Small intestine (tissue), 7 donors: Measurements from ENCODE around the gene AFAP1L1. TPM values are rescaled to one million over a fixed set of nuclear protein-coding genes. Genes with fewer than 3 reads are reported as not detected.

Experiments used
- DNase-seq, 2 donors: peaks; one replicate each; pipeline versions ENCODE4 v3.0.0 to v3.0.0-alpha.2; 2013
- FAIRE-seq: peaks from 2 replicates; lab custom pipeline; 2012; peaks lifted over from hg19 to GRCh38; lab: Jason Lieb, UNC
- H3K27ac ChIP-seq, 3 donors: one replicate each; pipeline ENCODE4 v1.5.1; 2013; ENCODE audit warnings: low read length in 2 of 3, mild to moderate bottlenecking in 2 of 3, control low read depth in 1 of 3, inconsistent platforms in 1 of 3, low read depth in 1 of 3, moderate library complexity in 1 of 3
- H3K27me3 ChIP-seq, 3 donors: one replicate each; pipeline ENCODE4 v1.6.1; 2013; ENCODE audit warnings: low read length in 3 of 3, inconsistent platforms in 1 of 3; ENCODE audit not compliant: control insufficient read depth in 3 of 3, insufficient read depth in 3 of 3
- H3K36me3 ChIP-seq, 3 donors: one replicate each; pipeline ENCODE4 v1.6.1; 2013; ENCODE audit warnings: low read length in 3 of 3, inconsistent platforms in 1 of 3, low read depth in 1 of 3, mild to moderate bottlenecking in 1 of 3, moderate library complexity in 1 of 3; ENCODE audit not compliant: control insufficient read depth in 3 of 3, insufficient read depth in 2 of 3
- H3K4me1 ChIP-seq, 3 donors: one replicate each; pipeline ENCODE4 v1.6.1; 2013; ENCODE audit warnings: low read length in 2 of 3, inconsistent platforms in 1 of 3, low read depth in 1 of 3, mild to moderate bottlenecking in 1 of 3, moderate library complexity in 1 of 3; ENCODE audit not compliant: control insufficient read depth in 3 of 3, insufficient read depth in 2 of 3
- H3K4me3 ChIP-seq, 3 donors: one replicate each; pipeline ENCODE4 v1.5.1; 2013; ENCODE audit warnings: low read length in 3 of 3, control low read depth in 1 of 3, inconsistent platforms in 1 of 3, low read depth in 1 of 3, mild to moderate bottlenecking in 1 of 3, moderate library complexity in 1 of 3
- H3K9me3 ChIP-seq, 2 donors: one replicate each; pipeline ENCODE4 v1.6.1; 2013; ENCODE audit warnings: low read depth in 1 of 2, low read length in 1 of 2; ENCODE audit not compliant: control insufficient read depth in 2 of 2, insufficient read depth in 1 of 2
- WGBS, 3 donors: extraction: QIAGEN DNeasy Blood & Tissue Kit; methylation state at CpG; one replicate each; pipeline ENCODE4 v1.1.7; 2013; 5-methylcytosine and 5-hydroxymethylcytosine counted together
- polyA plus RNA-seq, 4 donors: library from polyadenylated mRNA; stranded (reverse) in 3 of 4; unstranded in 1 of 4; fragments of 200-250 nt in 3 of 4; fragments of 120-200 nt in 1 of 4; gene quantifications; one replicate each; pipeline versions ENCODE4 v1.2.1 to v1.2.3, GENCODE V29; 2013
- donor health status: healthy with polysubstance abuse.
- donor health status: control.
- donor health status: control.
- donor health status: Bipolar disorder and iron deficiency.
- donor health status: healthy.

AFAP1L1 gene
- polyA plus RNA-seq, 4 donors, result 1.6 to 8.5 (median 6.4) TPM; not detected in 1

DNA sequence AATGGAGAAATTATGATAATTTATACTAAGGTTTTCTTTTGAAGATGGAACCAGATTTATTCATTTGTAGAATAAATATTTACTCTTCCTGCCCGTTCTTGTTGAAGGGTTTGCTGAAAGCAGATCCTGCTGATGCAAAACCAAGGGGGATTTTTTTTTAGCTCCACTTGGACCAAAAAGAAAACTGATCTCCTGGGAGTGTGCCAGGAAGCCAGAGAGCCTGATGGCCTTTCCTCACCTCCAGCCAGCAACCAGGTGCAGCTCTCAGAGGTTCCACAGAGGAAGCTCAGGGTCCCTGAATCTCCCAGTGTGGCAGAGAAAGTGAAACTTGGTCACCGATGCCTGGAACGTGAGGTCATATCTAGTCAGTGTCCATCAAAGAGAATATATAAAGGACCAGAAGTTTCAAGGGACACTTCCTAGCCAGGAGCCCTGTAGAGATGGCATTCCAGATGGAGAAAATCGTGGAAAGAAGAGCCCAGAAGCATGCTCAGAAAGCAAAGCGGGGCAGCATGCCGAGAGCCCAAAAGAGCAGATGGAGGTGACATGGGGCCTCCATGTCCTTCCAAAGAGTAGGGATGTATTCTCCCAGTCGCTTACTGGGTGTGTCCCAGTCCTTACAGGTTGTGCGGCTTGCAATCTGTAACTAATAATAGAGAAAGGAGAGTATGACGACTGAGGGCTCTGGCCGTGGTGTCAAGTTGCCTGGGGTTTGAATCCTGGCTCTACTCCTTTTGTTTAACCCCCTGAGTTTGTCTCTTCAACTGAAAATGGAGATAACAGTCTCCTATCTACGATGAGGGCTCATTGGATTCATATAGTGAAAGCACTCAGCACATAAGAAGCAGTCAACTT lies 12.2 kb downstream of the AFAP1L1 start:
- WGBS, 3 donors, result 52 to 58% (median 57%) methylated on average over 11 of the region's 11 CpGs
- Histone ChIP-seq H3K36me3 (no peaks in the 10 kb centered on the region), H3K4me3 (no peak overlapping the region), H3K9me3 (no peaks in the 10 kb centered on the region), H3K27me3 (no peaks in the 10 kb centered on the region), H3K4me1 (peaks cover 0 to 6% (median 0%) of the 10 kb centered on the region in 3 donors), H3K27ac (peak overlapping the region in 1 of 3 donors; percentile 36)
- FAIRE-seq, result no peak
- DNase-seq, result no peak

GRCh38 chr5:149284501-149284900 lies 12.8 kb downstream of the AFAP1L1 start:
- DNase-seq, result peak in 1 of 2 donors; percentile 68
- FAIRE-seq, result no peak
- Histone ChIP-seq H3K36me3 (no peaks in the 10 kb centered on the region), H3K27me3 (no peaks in the 10 kb centered on the region), H3K4me3 (no peak overlapping the region), H3K4me1 (peaks cover 0 to 6% (median 0%) of the 10 kb centered on the region in 3 donors), H3K27ac (no peak overlapping the region), H3K9me3 (no peaks in the 10 kb centered on the region)
- WGBS, 3 donors, result 15 to 36% (median 26%) methylated on average over 5 of the region's 5 CpGs

DNA sequence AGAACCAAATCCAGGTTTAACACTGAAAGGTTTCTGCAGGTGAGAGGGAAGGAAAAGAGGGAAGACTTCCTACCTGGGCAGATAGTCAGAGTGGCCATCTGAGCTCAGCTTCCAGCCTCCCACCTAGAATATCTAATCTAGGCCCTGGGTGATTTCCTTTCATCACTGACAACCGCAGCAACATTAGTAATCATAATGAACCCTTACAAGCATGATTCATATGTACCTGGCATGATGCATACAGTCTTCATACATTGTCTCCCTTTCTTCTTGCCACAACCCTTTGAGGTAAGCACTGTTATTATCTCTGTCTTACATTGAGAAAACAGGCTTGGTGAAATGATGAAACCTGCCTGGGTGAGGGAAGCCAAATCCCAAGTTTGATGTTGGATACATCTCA lies 13.5 kb downstream of the AFAP1L1 start:
- Histone ChIP-seq H3K4me1 (peaks cover 0 to 6% (median 0%) of the 10 kb centered on the region in 3 donors), H3K4me3 (no peak overlapping the region), H3K27ac (no peak overlapping the region), H3K36me3 (no peaks in the 10 kb centered on the region), H3K9me3 (no peaks in the 10 kb centered on the region), H3K27me3 (no peaks in the 10 kb centered on the region)
- DNase-seq (no peak), FAIRE-seq (no peak)
- WGBS, 3 donors, result 73 to 83% (median 83%) methylated on average over 1 of the region's 1 CpG

DNA sequence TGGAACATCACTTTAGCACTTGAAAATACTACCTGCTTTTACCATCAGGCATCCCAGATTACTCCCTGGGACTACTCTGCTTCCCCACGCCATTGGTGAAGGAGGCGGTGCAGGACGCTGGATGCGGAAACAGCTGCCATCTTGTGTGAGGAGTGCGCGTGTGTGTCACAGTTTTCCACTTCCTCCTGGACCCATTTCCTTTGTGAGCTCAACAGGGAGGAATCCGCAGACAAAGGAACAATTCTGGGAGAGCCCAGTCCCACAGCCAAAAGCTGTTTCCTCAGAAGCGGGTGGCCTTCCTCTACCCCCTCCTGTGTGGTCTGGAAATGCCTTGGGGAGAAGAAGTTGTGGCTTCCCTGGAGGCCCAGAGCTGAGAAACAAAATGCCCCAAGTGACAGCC lies 16.8 kb downstream of the AFAP1L1 start:
- FAIRE-seq (no peak), DNase-seq (no peak)
- H3K9me3 ChIP-seq, result no peaks in the 10 kb centered on the region
- H3K4me1 ChIP-seq, result peaks cover 0 to 6% (median 0%) of the 10 kb centered on the region in 3 donors
- peak overlapping the region in 2 of 3 donors; percentile 16 to 84 for H3K27ac ChIP-seq
- H3K27me3 ChIP-seq, result no peaks in the 10 kb centered on the region
- no peaks in the 10 kb centered on the region for H3K36me3 ChIP-seq
- H3K4me3 ChIP-seq, result no peak overlapping the region
- WGBS, 3 donors, result 79 to 88% (median 86%) methylated on average over 8 of the region's 8 CpGs

DNA sequence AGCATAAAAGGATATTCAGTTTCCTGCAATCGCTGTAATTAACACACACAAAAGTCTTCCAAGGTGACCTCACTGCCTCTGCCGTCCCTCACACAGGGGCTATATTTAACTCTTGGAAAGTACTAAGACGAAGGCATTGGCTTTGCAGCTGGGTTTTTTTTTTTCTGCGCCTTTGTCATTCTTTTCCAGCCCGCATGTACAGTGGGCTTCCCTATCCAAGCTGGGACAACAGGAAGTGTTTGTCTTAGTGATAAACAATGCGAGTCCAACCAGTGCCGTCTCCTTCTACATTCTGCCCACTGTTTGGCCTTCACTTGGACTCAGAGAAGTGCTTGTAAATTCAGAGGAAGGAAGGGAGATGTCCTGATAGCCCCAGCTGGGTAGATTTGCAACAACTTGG lies 17.6 kb downstream of the AFAP1L1 start:
- no peaks in the 10 kb centered on the region for H3K9me3 ChIP-seq
- H3K36me3 ChIP-seq, result no peaks in the 10 kb centered on the region
- peaks cover 0 to 3% (median 0%) of the 10 kb centered on the region in 3 donors for H3K4me1 ChIP-seq
- no peak for DNase-seq
- no peaks in the 10 kb centered on the region for H3K27me3 ChIP-seq
- no peak for FAIRE-seq
- WGBS, 3 donors, result 45 to 66% (median 57%) methylated on average over 6 to 7 of the region's 7 CpGs
- no peak overlapping the region for H3K4me3 ChIP-seq
- H3K27ac ChIP-seq, result peak overlapping the region in 1 of 3 donors; percentile 57

DNA sequence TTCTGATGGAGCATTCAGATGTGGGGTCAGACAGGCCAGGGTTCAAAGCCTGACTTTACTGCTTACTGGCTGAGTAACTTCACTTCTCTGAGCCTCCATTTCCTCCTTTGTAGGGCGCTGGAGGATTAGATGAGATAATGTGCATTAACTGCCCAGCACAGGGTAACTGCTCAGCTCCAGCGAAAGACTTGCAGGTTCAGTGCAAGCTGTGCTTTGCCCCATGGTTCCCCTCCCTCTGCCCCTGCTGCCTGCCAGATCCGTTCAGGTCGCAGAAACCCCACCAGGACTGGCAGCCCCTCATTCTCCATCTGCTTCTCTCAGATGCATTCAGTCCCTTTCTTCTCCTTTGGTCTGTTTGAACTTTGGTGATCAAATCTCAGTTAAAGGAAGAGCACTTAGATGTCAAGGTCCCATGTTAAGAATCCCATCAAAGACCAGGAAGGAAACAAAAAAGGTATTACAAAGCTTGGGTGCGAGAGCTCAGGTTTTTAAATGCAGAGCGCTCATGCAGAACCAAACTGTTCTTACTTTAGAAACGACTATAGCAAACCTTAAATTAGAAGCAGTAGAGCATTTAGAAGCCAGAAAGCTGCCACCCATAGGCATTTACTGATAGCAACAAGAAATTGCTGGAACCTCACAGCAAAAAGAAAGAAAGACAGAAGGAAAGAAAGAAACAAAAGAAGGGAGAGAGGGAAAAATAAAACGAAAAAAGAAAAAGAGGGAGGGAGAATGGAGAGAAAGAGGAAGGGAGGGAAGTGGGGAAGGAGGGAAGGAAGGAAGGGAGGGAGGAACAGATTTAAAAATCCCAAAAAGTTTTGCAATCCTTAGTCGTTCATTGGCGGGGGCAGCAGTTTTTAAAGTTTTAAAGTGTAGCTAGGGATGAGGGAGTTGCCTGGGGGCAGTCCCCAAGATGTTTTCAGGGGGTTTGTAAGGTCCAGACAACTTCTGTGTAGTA lies 23.5 kb downstream of the AFAP1L1 start:
- Histone ChIP-seq H3K4me3 (no peak overlapping the region), H3K4me1 (peaks cover 0 to 28% (median 0%) of the 10 kb centered on the region in 3 donors), H3K27ac (no peak overlapping the region), H3K27me3 (no peaks in the 10 kb centered on the region), H3K9me3 (no peaks in the 10 kb centered on the region), H3K36me3 (peaks cover 0 to 2% (median 0%) of the 10 kb centered on the region in 3 donors)
- FAIRE-seq (no peak), DNase-seq (no peak)
- 58 to 75% (median 69%) methylated on average over 10 of the region's 10 CpGs for whole genome bisulfite sequencing, 3 donors

DNA sequence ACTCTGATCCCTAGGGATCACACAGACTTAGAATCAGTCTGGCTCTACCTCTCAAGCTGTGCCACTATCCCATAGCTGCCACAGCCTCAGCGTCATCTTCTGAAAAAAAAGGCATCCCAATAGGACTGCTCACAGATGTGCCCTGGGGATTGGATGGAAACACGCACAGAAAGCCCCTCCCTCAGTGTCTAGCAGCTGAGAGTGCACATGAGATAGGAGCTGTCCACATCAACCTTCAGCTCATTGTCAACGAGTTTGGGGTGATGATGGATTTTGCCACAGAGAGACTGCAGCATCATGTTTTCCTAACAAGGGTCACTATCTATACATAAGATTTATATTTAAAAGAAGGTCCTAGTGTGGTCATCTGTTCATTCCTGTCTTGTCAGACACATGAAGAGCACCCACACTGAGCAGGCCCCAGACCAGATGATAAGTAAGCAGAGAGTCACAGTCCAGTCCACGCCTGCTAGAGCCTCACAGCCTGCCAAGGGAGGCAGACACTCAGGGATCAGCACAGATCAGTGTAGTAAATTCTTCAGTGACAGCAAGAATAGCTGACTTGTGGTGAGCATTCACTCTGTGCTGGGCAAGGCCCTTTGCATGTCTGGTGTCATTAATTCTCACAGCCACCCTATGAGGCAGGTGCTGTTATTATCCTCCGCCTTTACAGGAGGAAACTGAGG lies 25.8 kb downstream of the AFAP1L1 start:
- H3K9me3 ChIP-seq, result no peaks in the 10 kb centered on the region
- FAIRE-seq (no peak), DNase-seq (peak in 1 of 2 donors; percentile 49)
- no peaks in the 10 kb centered on the region for H3K27me3 ChIP-seq
- WGBS, 3 donors, result 72 to 75% (median 74%) methylated on average over 5 of the region's 5 CpGs
- H3K4me1 ChIP-seq, result peaks cover 0 to 30% (median 0%) of the 10 kb centered on the region in 3 donors
- H3K36me3 ChIP-seq, result peaks cover 0 to 3% (median 0%) of the 10 kb centered on the region in 3 donors
- peak overlapping the region in 1 of 3 donors; percentile 31 for H3K27ac ChIP-seq
- H3K4me3 ChIP-seq, result no peak overlapping the region
